Skeletal muscle cell (primary cell): Measurements from ENCODE around the gene KLHL6.
"Not testable (repeated sequence)": the region's sequence is repeated elsewhere in the genome, so short reads cannot be mapped to it uniquely, and the experiment has no call there.

Source experiments
- DNase-seq: peaks from one replicate; pipeline ENCODE4 v3.0.0-alpha.2; 2010; ENCODE audit warnings: low read depth
- H3K4me3 ChIP-seq: 2 replicates; pipeline ENCODE4 v1.5.1; 2011; ENCODE audit warnings: low read depth, mild to moderate bottlenecking, control low read depth, low read length, moderate library complexity

The KLHL6 gene

GRCh38 chr3:183466575-183466974, 88.9 kb downstream of the KLHL6 start:
- DNase-seq = no peak
- no peak overlapping the region for H3K4me3 ChIP-seq

- not testable (repeated sequence) for H3K4me3 ChIP-seq, DNase-seq
Observed at GRCh38 chr3:183465710-183466109, 89.8 kb downstream of the KLHL6 start.

- no peak for DNase-seq
- no peak overlapping the region for H3K4me3 ChIP-seq
Observed at GRCh38 chr3:183464480-183464879, 91.0 kb downstream of the KLHL6 start.

- H3K4me3 ChIP-seq = no peak overlapping the region
- no peak for DNase-seq
Observed at GRCh38 chr3:183460081-183461055, 95.1 kb downstream of the KLHL6 start.

- no peak overlapping the region for H3K4me3 ChIP-seq
- DNase-seq = peak; percentile 61
Observed at GRCh38 chr3:183455089-183455488, 100.4 kb downstream of the KLHL6 start.

- DNase-seq = no peak
- no peak overlapping the region for H3K4me3 ChIP-seq
Observed at GRCh38 chr3:183454064-183454463, 101.4 kb downstream of the KLHL6 start.

- no peak for DNase-seq
- H3K4me3 ChIP-seq = no peak overlapping the region
Observed at GRCh38 chr3:183449791-183450190, 105.7 kb downstream of the KLHL6 start.

- DNase-seq = no peak
- peak overlapping the region; percentile 8 for H3K4me3 ChIP-seq
Observed at GRCh38 chr3:183449391-183449790, 106.1 kb downstream of the KLHL6 start.

GRCh38 chr3:183448369-183449128, 107.0 kb downstream of the KLHL6 start:
- H3K4me3 ChIP-seq = peak overlapping the region; percentile 90
- DNase-seq = no peak

GRCh38 chr3:183447206-183448001, 108.1 kb downstream of the KLHL6 start:
- peak; percentile 48 for DNase-seq
- H3K4me3 ChIP-seq = peak overlapping the region; percentile 90

GRCh38 chr3:183446838-183447205, 108.7 kb downstream of the KLHL6 start:
- DNase-seq = no peak
- peak overlapping the region; percentile 90 for H3K4me3 ChIP-seq

- H3K4me3 ChIP-seq = no peak overlapping the region
- DNase-seq = no peak
Observed at GRCh38 chr3:183444748-183445147, 110.8 kb downstream of the KLHL6 start.

GRCh38 chr3:183443395-183444385, 111.8 kb downstream of the KLHL6 start:
- DNase-seq = no peak
- no peak overlapping the region for H3K4me3 ChIP-seq

GRCh38 chr3:183442994-183443393, 112.5 kb downstream of the KLHL6 start:
- H3K4me3 ChIP-seq = no peak overlapping the region
- DNase-seq = no peak

- not testable (repeated sequence) for H3K4me3 ChIP-seq, DNase-seq
Observed at GRCh38 chr3:183440521-183440920, 115.0 kb downstream of the KLHL6 start.

- DNase-seq = no peak
- no peak overlapping the region for H3K4me3 ChIP-seq
Observed at GRCh38 chr3:183439515-183439914, 116.0 kb downstream of the KLHL6 start.

- DNase-seq = no peak
- H3K4me3 ChIP-seq = no peak overlapping the region
Observed at GRCh38 chr3:183438735-183439134, 116.8 kb downstream of the KLHL6 start.

GRCh38 chr3:183437666-183438564, 117.6 kb downstream of the KLHL6 start:
- no peak for DNase-seq
- H3K4me3 ChIP-seq = no peak overlapping the region
